Colonic mucosa (tissue), 4 donors: Measurements from ENCODE around the gene MAN2A2. TPM values are rescaled to one million over a fixed set of nuclear protein-coding genes. Genes with fewer than 3 reads are reported as not detected.

Experiments
- DNase-seq: peaks from one replicate; pipeline ENCODE4 v3.0.0-alpha.2; 2020
- H3K27ac ChIP-seq: fragments of 200-600 bp; one replicate; pipeline ENCODE4 v1.8.0; 2021
- H3K27me3 ChIP-seq: fragments of 200-600 bp; one replicate; pipeline ENCODE4 v1.8.0; 2021
- H3K36me3 ChIP-seq: fragments of 200-600 bp; one replicate; pipeline ENCODE4 v1.8.0; 2021
- H3K4me1 ChIP-seq: fragments of 200-600 bp; one replicate; pipeline ENCODE4 v1.8.0; 2021; ENCODE audit warnings: mild to moderate bottlenecking
- H3K4me3 ChIP-seq: fragments of 200-600 bp; one replicate; pipeline ENCODE4 v1.8.0; 2021
- H3K9ac ChIP-seq, 2 donors: one replicate each; pipeline ENCODE4 v1.7.0; 2013; ENCODE audit warnings: control low read depth in 2 of 2, low read depth in 2 of 2, low read length in 2 of 2
- H3K9me3 ChIP-seq: fragments of 200-600 bp; one replicate; pipeline ENCODE4 v1.8.0; 2021
- intact Hi-C: fragments of 100-400 bp; cut with DNase I; formaldehyde crosslinking; loops from one replicate; pipeline ENCODE4 v1.14.1; 2022
- total RNA-seq, 2 donors: library from RNA; stranded (reverse); fragmentation: NEBNext Ultra II Directional in 1 of 2; extraction: Animal tissue kit (Norgen Biotek cat#: 25700) in 1 of 2; gene quantifications; one replicate each; pipeline ENCODE4 v1.2.1, GENCODE V29; 2021
- TF ChIP-seq, protein P1 (sequence below): fragments of 200-600 bp; IDR thresholded peaks from one replicate; pipeline ENCODE4 v1.8.0; 2022; ENCODE audit warnings: antibody characterized with exemption, mild to moderate bottlenecking
- donor health status: healthy.
- donor health status: DM: no; HTN: no; CAD: no.
- donor health status: DM: no; HTN: no; CAD: no.

Gene MAN2A2
- total RNA-seq, 2 donors from 2014 or later: 34.2 to 66.4 TPM

DNA sequence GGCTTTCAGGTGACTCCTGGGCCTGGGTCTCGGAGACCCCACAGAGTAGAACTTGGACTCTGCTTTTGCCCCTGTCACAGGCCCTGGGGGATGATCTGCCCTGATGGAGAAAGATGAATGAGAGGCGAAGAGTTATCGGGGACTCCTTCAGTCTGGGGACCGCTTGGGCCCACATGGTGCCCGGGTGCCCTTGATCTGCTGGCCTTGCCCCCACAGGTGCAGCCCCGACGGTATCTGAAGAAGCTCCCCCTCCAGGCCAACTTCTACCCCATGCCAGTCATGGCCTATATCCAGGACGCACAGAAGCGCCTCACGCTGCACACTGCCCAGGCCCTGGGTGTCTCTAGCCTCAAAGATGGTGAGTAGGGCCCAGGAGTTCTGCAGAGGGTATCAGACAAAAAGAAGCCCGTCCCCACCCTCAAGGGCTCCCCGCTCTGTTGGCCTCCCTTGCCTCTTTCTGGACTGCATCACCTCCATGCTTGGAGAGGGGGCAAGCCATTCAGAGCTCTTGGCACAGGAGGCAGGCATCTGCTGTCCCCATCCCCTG lies 10.4 kb downstream of the MAN2A2 start:
- Histone ChIP-seq H3K9me3 (no peaks in the 10 kb centered on the region), H3K4me3 (no peak overlapping the region), H3K9ac (no peak overlapping the region), H3K27ac (no peak overlapping the region), H3K36me3 (peaks cover 39% of the 10 kb centered on the region), H3K4me1 (no peaks in the 10 kb centered on the region), H3K27me3 (no peaks in the 10 kb centered on the region)
- no peak for DNase-seq
- TF ChIP-seq, protein P1, sequence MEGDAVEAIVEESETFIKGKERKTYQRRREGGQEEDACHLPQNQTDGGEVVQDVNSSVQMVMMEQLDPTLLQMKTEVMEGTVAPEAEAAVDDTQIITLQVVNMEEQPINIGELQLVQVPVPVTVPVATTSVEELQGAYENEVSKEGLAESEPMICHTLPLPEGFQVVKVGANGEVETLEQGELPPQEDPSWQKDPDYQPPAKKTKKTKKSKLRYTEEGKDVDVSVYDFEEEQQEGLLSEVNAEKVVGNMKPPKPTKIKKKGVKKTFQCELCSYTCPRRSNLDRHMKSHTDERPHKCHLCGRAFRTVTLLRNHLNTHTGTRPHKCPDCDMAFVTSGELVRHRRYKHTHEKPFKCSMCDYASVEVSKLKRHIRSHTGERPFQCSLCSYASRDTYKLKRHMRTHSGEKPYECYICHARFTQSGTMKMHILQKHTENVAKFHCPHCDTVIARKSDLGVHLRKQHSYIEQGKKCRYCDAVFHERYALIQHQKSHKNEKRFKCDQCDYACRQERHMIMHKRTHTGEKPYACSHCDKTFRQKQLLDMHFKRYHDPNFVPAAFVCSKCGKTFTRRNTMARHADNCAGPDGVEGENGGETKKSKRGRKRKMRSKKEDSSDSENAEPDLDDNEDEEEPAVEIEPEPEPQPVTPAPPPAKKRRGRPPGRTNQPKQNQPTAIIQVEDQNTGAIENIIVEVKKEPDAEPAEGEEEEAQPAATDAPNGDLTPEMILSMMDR: no peak
- intact Hi-C loops: no loop called here

DNA sequence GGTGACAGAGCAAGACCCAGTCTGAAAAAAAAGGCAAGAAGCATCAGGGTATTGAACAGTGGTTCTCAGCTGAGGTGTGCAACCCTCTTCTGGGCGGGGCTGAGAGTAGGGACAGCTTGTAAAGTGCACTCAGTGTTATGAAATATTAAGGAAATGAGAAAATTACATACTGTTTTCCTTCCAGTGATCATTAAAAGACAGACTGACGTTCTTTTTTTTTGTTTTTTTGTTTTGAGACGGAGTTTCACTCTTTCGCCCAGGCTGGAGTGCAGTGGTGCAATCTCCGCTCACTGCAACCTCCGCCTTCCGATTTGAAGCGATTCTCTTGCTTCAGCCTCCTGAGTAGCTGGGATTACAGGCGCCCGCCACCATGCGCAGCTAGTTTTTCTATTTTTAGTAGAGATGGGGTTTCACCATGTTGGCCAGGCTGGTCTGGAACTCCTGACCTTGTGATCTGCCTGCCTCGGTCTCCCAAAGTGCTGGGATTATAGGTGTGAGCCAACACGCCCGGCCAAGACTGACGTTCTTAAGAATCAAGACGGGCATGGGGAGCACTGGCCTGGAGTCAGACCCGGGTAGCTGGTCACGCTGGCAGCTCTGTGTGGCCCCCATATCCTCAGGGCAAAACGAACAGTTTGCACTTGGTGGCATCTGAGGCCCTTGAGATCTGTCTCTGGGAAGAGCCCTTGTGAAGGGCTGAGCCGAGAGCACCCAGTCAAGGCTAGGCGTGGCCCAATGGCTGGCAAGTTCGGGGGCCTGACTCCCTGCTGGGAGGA lies 11.4 kb downstream of the MAN2A2 start:
- no peak overlapping the region for H3K4me3 ChIP-seq
- no peaks in the 10 kb centered on the region for H3K4me1 ChIP-seq
- no peak overlapping the region for H3K9ac ChIP-seq
- TF ChIP-seq, protein P1: no peak
- no peaks in the 10 kb centered on the region for H3K27me3 ChIP-seq
- peaks cover 42% of the 10 kb centered on the region for H3K36me3 ChIP-seq
- intact Hi-C loops: no loop called here
- H3K9me3 ChIP-seq: no peaks in the 10 kb centered on the region
- DNase-seq: no peak
- H3K27ac ChIP-seq: no peak overlapping the region

DNA sequence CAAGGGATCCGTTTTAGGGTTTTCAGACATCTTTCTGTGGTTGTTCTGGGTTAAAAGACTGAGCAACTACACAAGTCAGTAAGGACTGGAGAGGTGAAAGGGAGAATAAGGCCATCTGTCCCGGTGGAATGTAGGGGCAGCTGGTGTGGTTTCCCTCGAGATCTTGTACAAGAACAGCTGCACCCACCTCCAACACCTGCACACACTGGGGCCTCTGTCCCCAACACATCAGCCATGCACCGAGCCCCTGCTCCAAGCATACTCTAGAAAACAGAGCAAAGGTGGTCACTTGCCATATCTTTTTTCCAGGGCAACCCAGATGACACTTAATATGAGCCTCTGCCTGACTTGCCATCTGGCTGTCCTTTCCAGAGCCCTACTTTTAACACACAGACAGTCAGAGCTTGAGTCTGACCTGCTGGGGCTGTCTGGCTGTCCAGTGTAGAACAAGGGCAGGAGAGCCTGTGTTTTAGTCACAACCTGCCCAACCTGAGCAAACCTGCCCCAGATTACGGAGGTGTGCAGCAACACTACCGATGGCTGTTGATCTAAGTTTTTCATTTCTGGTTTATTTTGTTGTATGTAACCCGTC lies 12.2 kb downstream of the MAN2A2 start:
- H3K4me1 ChIP-seq: no peaks in the 10 kb centered on the region
- H3K9ac ChIP-seq: no peak overlapping the region
- no peaks in the 10 kb centered on the region for H3K9me3 ChIP-seq
- H3K27ac ChIP-seq: no peak overlapping the region
- DNase-seq: no peak
- TF ChIP-seq, protein P1: no peak
- H3K27me3 ChIP-seq: no peaks in the 10 kb centered on the region
- intact Hi-C loops: no loop called here
- H3K36me3 ChIP-seq: peaks cover 36% of the 10 kb centered on the region
- no peak overlapping the region for H3K4me3 ChIP-seq

DNA sequence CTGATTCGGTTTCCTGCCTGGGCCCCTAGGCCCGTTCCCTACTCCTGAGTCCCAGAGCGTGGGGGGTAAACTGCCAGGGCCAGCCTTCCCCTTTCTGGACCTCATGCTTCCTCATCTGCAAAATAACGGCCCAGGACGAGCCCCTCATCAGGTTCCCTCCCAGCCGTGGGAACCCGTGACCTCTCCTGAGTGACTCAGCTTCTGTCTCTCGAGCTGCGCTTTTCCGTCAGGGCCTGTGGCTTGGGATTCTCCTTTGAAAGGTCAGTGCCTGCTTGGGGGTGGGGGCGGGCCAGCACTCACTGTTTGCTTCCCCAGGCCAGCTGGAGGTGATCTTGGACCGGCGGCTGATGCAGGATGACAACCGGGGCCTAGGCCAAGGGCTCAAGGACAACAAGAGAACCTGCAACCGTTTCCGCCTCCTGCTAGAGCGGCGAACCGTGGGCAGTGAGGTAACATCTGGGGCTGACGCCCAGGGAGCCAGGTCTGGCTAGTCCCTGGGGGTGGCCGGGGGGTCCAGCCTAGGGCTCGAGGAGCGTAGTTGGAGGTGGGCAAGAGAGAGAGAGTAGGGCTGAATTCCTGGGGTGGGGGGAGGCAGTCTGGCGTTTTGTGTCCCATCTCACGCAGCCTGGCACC lies 12.8 kb downstream of the MAN2A2 start:
- intact Hi-C loops: no loop called here
- Histone ChIP-seq H3K27ac (no peak overlapping the region), H3K36me3 (peaks cover 30% of the 10 kb centered on the region), H3K4me1 (no peaks in the 10 kb centered on the region), H3K9me3 (no peaks in the 10 kb centered on the region), H3K4me3 (no peak overlapping the region), H3K9ac (no peak overlapping the region), H3K27me3 (no peaks in the 10 kb centered on the region)
- DNase-seq: no peak
- TF ChIP-seq, protein P1: no peak

DNA sequence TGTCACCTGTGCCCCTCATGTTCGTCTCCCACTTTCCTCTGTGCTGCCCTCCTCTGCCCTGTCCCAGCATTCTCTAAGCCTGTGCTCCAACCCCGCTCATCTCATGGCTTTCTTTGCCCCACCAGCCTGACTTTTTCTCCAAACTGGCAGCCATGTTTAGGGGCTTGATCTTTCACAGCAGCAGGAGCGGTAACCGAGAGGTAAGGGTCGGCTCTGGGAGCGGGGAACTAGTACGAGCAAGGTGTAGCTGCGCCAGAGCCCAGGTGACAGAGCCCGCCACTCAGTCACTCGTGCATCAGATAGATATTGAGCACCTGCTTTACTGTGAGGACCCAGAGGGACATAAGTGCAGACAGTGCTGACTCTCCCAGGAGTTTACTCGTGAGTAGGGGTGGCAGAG lies 13.4 kb downstream of the MAN2A2 start:
- no peaks in the 10 kb centered on the region for H3K4me1 ChIP-seq
- TF ChIP-seq, protein P1: no peak
- no peak for DNase-seq
- no peak overlapping the region for H3K4me3 ChIP-seq
- intact Hi-C loops: no loop called here
- no peaks in the 10 kb centered on the region for H3K27me3 ChIP-seq
- H3K9me3 ChIP-seq: no peaks in the 10 kb centered on the region
- no peak overlapping the region for H3K27ac ChIP-seq
- peaks cover 25% of the 10 kb centered on the region for H3K36me3 ChIP-seq
- H3K9ac ChIP-seq: no peak overlapping the region
